Cardiac ventricle fibroblast (primary cell): ENCODE data around the gene TMEM170B. TPM values are rescaled to one million over a fixed set of nuclear protein-coding genes. Genes with fewer than 3 reads are reported as not detected.

ENCODE experiments used
- total RNA-seq: library from RNA; depleted of rRNA; stranded (reverse); fragments of >200 nt; gene quantifications from 2 replicates; pipeline ENCODE4 v1.2.3, GENCODE V29; 2015

The TMEM170B gene
- total RNA-seq: 0.69 and 0.98 TPM in 2 replicates

DNA sequence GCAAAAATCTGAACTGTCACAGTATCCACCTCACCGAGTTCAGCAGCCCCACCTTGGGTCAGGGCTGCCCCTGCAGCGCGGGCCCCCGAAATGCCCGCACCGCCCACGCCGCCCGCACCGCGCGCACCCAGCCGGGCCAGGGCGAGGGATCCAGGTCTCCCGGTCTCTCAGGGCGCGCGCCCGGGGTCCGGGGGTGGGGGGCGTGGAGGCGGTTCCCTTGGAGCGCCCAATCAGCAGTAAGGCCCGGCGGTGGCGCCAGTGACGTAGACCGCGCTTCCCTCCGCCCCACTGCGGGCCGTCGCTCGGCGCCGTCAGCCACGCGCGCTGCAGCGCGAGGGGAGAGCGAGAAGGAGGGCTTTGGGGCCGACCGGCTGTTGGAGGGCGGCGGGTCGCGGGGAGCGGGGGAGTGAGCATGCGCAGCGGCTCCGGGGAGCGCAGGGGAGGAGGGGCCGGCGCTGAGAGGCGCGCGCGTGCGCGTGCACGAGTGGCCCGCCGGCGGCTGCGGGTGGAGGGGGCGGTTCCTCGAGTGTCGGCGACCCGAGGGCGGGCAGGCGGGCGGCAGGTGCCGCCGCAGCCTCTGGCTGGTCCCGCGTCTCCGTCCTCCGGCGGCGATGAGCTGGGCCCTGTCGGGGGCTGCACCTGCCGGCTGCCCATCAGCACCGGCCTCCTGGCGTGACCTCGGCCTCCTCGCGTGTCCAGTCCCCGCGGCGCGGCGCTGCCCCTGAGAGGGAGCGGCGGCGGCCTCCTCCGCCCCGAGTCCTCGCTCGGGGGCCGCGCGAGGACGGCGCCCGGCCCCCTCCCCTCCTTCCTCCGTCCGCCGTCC is at the start of gene TMEM170B:
Gene TMEM170B (plus strand): TSS at position 521 of the 823 bp plus-strand sequence. CDS start 529 bp downstream, outside the sequence.

Other genes with a start within 250 kb of the TMEM170B start
- not detected in 2 replicates for gene ADTRP, start 241.1 kb downstream of the TMEM170B start, total RNA-seq